Measurements from ENCODE around the gene DSCAM. TPM values are rescaled to one million over a fixed set of nuclear protein-coding genes. Genes with fewer than 3 reads are reported as not detected.

Gene DSCAM
- total RNA-seq, 4 donors from 2014 or later: 0.03 TPM; not detected in 3

DNA sequence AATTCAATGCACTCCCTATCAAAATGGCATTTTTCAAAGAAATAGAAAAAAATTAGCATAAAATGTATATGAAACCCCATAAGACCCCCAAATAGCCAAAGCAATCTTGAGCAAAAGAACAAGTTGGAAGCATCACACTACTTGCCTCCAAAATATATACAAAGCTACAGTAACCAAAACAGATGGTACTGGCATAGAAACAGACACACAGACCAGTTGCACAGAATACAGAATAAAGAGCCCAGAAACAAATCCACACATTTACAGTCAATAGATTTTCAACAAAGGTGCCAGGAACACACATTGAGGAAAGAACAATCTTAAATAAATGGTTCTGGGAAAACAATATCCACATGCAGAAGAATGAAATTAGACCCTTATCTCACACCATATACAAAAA, 350.8 kb downstream of the DSCAM start:
- ATAC-seq (no peak), DNase-seq (no peak)
- no peak for TF ChIP-seq POLR2A (IDR thresholded peaks at IDR 0.05)
- TF ChIP-seq, protein P1, sequence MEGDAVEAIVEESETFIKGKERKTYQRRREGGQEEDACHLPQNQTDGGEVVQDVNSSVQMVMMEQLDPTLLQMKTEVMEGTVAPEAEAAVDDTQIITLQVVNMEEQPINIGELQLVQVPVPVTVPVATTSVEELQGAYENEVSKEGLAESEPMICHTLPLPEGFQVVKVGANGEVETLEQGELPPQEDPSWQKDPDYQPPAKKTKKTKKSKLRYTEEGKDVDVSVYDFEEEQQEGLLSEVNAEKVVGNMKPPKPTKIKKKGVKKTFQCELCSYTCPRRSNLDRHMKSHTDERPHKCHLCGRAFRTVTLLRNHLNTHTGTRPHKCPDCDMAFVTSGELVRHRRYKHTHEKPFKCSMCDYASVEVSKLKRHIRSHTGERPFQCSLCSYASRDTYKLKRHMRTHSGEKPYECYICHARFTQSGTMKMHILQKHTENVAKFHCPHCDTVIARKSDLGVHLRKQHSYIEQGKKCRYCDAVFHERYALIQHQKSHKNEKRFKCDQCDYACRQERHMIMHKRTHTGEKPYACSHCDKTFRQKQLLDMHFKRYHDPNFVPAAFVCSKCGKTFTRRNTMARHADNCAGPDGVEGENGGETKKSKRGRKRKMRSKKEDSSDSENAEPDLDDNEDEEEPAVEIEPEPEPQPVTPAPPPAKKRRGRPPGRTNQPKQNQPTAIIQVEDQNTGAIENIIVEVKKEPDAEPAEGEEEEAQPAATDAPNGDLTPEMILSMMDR (IDR thresholded peaks at IDR 0.05 in 4 of 5, conservative IDR thresholded peaks at IDR 0.05 in 1 of 5): no peak
- H3K27ac ChIP-seq: no peak overlapping the region
- H3K27me3 ChIP-seq: no peaks in the 10 kb centered on the region
- H3K9me3 ChIP-seq: no peaks in the 10 kb centered on the region
- H3K36me3 ChIP-seq: no peaks in the 10 kb centered on the region
- in situ Hi-C loops (cut with MboI; ENCODE audit: low sequenced_read_pairs in 4 of 4): no loop called here
- H3K4me3 ChIP-seq: no peak overlapping the region
- H3K4me1 ChIP-seq: no peaks in the 10 kb centered on the region
- intact Hi-C loops (cut with DNase I; ENCODE audit: low total_unique reads): no loop called here

DNA sequence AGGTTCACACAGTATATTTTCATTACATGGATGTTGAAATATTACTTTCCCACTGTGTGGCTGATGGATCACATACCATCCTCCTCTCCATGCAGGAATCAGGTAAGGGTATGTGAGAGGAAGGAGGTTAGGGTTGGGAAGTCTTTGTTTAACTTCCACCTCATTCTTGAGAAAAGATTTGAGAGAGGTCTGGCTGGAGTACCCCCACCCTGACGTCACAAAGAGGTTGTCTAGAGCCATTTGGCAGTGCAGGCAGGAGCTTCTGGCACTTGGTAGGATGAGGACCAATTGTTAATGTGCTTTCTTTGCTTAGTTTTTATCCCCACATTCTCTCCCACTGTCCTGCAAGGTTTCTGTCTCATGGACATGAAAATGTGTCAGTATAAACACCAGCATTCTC, 356.6 kb downstream of the DSCAM start:
- ATAC-seq (no peak), DNase-seq (no peak)
- H3K4me3 ChIP-seq: no peak overlapping the region
- intact Hi-C loops (cut with DNase I; ENCODE audit: low total_unique reads) (no loop called here), in situ Hi-C loops (cut with MboI; ENCODE audit: low sequenced_read_pairs in 4 of 4) (no loop called here)
- TF ChIP-seq, protein P1 (IDR thresholded peaks at IDR 0.05 in 4 of 5, conservative IDR thresholded peaks at IDR 0.05 in 1 of 5): no peak
- TF ChIP-seq POLR2A (IDR thresholded peaks at IDR 0.05): no peak
- H3K36me3 ChIP-seq: no peaks in the 10 kb centered on the region
- no peaks in the 10 kb centered on the region for H3K27me3 ChIP-seq
- no peaks in the 10 kb centered on the region for H3K4me1 ChIP-seq
- no peaks in the 10 kb centered on the region for H3K9me3 ChIP-seq
- H3K27ac ChIP-seq: no peak overlapping the region

DNA sequence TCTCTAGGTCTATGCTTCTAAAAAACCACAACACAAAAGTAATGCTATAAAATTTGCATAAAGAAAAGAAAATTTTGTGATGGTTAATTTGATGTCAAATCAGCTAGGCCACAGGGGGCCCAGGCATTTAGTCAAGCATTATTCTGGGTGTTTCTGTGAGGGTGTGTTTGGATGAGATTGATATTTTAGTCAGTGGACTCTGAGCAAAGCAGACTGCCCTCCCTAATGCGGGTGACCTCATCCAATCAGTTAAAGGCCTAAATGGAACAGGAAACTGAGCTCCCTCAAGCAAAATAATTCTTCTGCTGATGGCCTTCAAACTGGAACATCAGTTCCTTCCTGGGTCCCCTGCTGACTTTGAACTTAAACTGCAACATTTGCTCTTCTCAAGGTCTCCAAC, 358.0 kb downstream of the DSCAM start:
- intact Hi-C loops (cut with DNase I; ENCODE audit: low total_unique reads) (no loop called here), in situ Hi-C loops (cut with MboI; ENCODE audit: low sequenced_read_pairs in 4 of 4) (no loop called here)
- Histone ChIP-seq H3K36me3 (no peaks in the 10 kb centered on the region), H3K4me3 (no peak overlapping the region), H3K4me1 (no peaks in the 10 kb centered on the region), H3K27ac (no peak overlapping the region), H3K9me3 (no peaks in the 10 kb centered on the region), H3K27me3 (no peaks in the 10 kb centered on the region)
- no peak for TF ChIP-seq POLR2A (IDR thresholded peaks at IDR 0.05)
- TF ChIP-seq, protein P1 (IDR thresholded peaks at IDR 0.05 in 4 of 5, conservative IDR thresholded peaks at IDR 0.05 in 1 of 5): no peak
- ATAC-seq (no peak), DNase-seq (no peak)

DNA sequence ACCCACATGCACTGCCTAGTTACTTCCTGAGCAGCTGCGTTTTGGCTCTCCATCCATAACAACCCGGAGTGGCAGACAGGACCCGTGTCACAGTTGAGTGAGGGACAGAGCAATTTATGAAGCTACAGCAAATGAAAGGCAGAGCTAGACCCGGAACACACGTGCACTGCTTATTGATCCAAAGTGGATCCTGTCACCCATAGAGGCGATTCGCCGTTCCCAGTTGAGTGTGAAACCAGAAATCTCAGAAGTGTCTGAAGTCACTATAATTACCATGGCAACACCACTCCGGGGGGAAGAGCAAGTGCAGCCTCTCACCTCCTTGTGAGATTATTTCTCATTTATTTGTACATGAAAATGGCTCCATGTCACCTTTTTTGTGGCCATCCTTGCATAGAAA, 365.2 kb downstream of the DSCAM start:
- TF ChIP-seq POLR2A (IDR thresholded peaks at IDR 0.05): no peak
- TF ChIP-seq, protein P1 (IDR thresholded peaks at IDR 0.05 in 4 of 5, conservative IDR thresholded peaks at IDR 0.05 in 1 of 5): no peak
- Histone ChIP-seq H3K27me3 (no peaks in the 10 kb centered on the region), H3K27ac (no peak overlapping the region), H3K36me3 (no peaks in the 10 kb centered on the region), H3K4me3 (no peak overlapping the region), H3K9me3 (no peaks in the 10 kb centered on the region), H3K4me1 (no peaks in the 10 kb centered on the region)
- intact Hi-C loops (cut with DNase I; ENCODE audit: low total_unique reads) (no loop called here), in situ Hi-C loops (cut with MboI; ENCODE audit: low sequenced_read_pairs in 4 of 4) (no loop called here)
- ATAC-seq (no peak), DNase-seq (no peak)

DNA sequence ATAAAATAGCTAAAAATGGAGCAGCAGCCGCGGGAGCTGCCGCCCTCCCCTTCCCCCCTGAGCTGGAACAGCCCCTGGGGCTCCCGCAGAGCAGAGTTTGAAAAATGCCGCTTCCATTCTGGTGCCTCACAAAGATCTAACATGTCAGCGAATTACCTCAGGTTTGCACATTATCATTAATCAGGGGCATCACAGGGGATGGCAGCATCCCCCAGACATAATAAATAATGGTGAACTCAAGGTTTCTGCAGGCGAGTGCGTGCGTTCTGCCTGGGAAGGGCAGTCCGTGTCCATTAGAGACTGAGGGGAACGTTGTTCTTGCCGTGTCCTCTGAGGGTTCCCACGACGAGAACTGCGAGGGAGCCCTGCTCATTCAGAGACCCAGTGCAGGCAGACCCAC, 372.4 kb downstream of the DSCAM start:
- in situ Hi-C loops (cut with MboI; ENCODE audit: low sequenced_read_pairs in 4 of 4) (loop anchor here in 1 of 4 donors (25.0 kb wide), 1 partner anchor 588 kb away; no protein-coding TSS in a partner anchor), intact Hi-C loops (cut with DNase I; ENCODE audit: low total_unique reads) (no loop called here)
- TF ChIP-seq, protein P1 (IDR thresholded peaks at IDR 0.05 in 4 of 5, conservative IDR thresholded peaks at IDR 0.05 in 1 of 5): no peak
- TF ChIP-seq POLR2A (IDR thresholded peaks at IDR 0.05): no peak
- DNase-seq: no peak
- Histone ChIP-seq H3K36me3 (no peaks in the 10 kb centered on the region), H3K27me3 (no peaks in the 10 kb centered on the region), H3K27ac (no peak overlapping the region), H3K9me3 (no peaks in the 10 kb centered on the region), H3K4me1 (no peaks in the 10 kb centered on the region), H3K4me3 (no peak overlapping the region)
- ATAC-seq: no peak
